HepG2 (cell line): ENCODE results near the gene PAQR7. TPM values are rescaled to one million over a fixed set of nuclear protein-coding genes. Genes with fewer than 3 reads are reported as not detected.

ENCODE experiments used
- DNMT3B ChIP-seq: conservative IDR thresholded peaks from 2 replicates; pipeline ENCODE4 v1.6.1; 2016; ENCODE audit warnings: missing biosample characterization, control low read depth
- FOXK2 ChIP-seq: fragments of 450-650 bp; IDR thresholded peaks from 2 replicates; pipeline ENCODE4 v1.6.1; 2016
- MED1 ChIP-seq: sonication (generic); formaldehyde crosslinking; IDR thresholded peaks from 2 replicates; pipeline ENCODE4 v1.4.0; 2020; ENCODE audit warnings: missing genetic modification reagents
- NR1H2 ChIP-seq: sonication (generic); formaldehyde crosslinking; IDR thresholded peaks from 2 replicates; pipeline ENCODE4 v1.8.1; 2022; ENCODE audit warnings: low read depth, missing genetic modification reagents, borderline replicate concordance
- RXRA ChIP-seq: sonication (generic); formaldehyde crosslinking; IDR thresholded peaks from 2 replicates; pipeline ENCODE4 v1.5.1; 2020; ENCODE audit warnings: missing genetic modification reagents
- TCF12 ChIP-seq, 2 experiments: fragments of 450-650 bp in 1 of 2; sonication (generic) in 1 of 2; formaldehyde crosslinking in 1 of 2; IDR thresholded peaks; 2 replicates each; pipeline versions ENCODE4 v1.6.1 to v1.8.0; 2017 to 2022; ENCODE audit warnings: antibody characterized with exemption in 1 of 2, mild to moderate bottlenecking in 1 of 2, missing genetic modification reagents in 1 of 2, moderate library complexity in 1 of 2
- ZMYM2 ChIP-seq: sonication (generic); formaldehyde crosslinking; IDR thresholded peaks from 2 replicates; pipeline ENCODE4 v1.8.0; 2022; ENCODE audit warnings: mild to moderate bottlenecking, missing genetic modification reagents
- ZNF143 ChIP-seq: sonication (generic); formaldehyde crosslinking; IDR thresholded peaks from 2 replicates; pipeline ENCODE4 v1.4.0; 2020; ENCODE audit warnings: missing genetic modification reagents
- ZNF44 ChIP-seq: sonication (generic); formaldehyde crosslinking; IDR thresholded peaks from 2 replicates; pipeline ENCODE4 v1.5.1; 2020; ENCODE audit warnings: mild to moderate bottlenecking, missing genetic modification reagents
- ZNF510 ChIP-seq: sonication (generic); formaldehyde crosslinking; IDR thresholded peaks from 2 replicates; pipeline ENCODE4 v1.4.0; 2020; ENCODE audit warnings: low read depth, mild to moderate bottlenecking, missing genetic modification reagents
- ZNF562 ChIP-seq: sonication (generic); formaldehyde crosslinking; IDR thresholded peaks from 2 replicates; pipeline ENCODE4 v1.8.0; 2022; ENCODE audit warnings: missing genetic modification reagents, borderline replicate concordance
- ZNF589 ChIP-seq: sonication (generic); formaldehyde crosslinking; conservative IDR thresholded peaks from 2 replicates; pipeline ENCODE4 v1.8.0; 2022; ENCODE audit warnings: mild to moderate bottlenecking, moderate library complexity, missing genetic modification reagents
- ZNF776 ChIP-seq: sonication (generic); formaldehyde crosslinking; IDR thresholded peaks from 2 replicates; pipeline ENCODE4 v1.4.0; 2020; ENCODE audit warnings: mild to moderate bottlenecking, missing genetic modification reagents
- ZSCAN20 ChIP-seq: sonication (generic); formaldehyde crosslinking; IDR thresholded peaks from 2 replicates; pipeline ENCODE4 v1.4.0; 2020; ENCODE audit warnings: missing genetic modification reagents, mild to moderate bottlenecking, borderline replicate concordance
- polyA plus RNA-seq, 8 experiments: library from polyadenylated mRNA; depleted of rRNA in 3 of 8; stranded (reverse) in 7 of 8; unstranded in 1 of 8; fragments of >200 nt; fragmentation: Illumina TruSeq in 4 of 8; extraction: Trizol in 4 of 8; gene quantifications; 2 replicates each; pipeline versions ENCODE4 v1.2.1 to v1.2.3, GENCODE V29; 2011 to 2016; ENCODE audit warnings: low read depth in 4 of 8, missing spikeins in 1 of 8, mixed read lengths in 1 of 8; ENCODE audit not compliant: insufficient read depth in 1 of 8
- total RNA-seq, 5 experiments: library from RNA; depleted of rRNA; stranded (reverse); fragments of >200 nt; fragmentation: Illumina TruSeq; extraction: Trizol; gene quantifications; 2 replicates each; pipeline ENCODE4 v1.2.3, GENCODE V29; 2016; ENCODE audit warnings: low read depth in 1 of 5
- TF ChIP-seq, protein P1 (sequence below): sonication (generic); formaldehyde crosslinking; IDR thresholded peaks from 2 replicates; pipeline ENCODE4 v1.8.1; 2022; ENCODE audit warnings: mild to moderate bottlenecking, missing genetic modification reagents
- TF ChIP-seq, protein P2 (sequence below): sonication (generic); formaldehyde crosslinking; IDR thresholded peaks from 2 replicates; pipeline ENCODE4 v1.4.0; 2020; ENCODE audit warnings: missing genetic modification reagents, mild to moderate bottlenecking, borderline replicate concordance
- TF ChIP-seq, protein P3 (sequence below): sonication (generic); formaldehyde crosslinking; IDR thresholded peaks from 2 replicates; pipeline ENCODE4 v1.8.0; 2023; ENCODE audit warnings: mild to moderate bottlenecking, missing genetic modification reagents
- TF ChIP-seq, protein P4 (sequence below): sonication (generic); formaldehyde crosslinking; IDR thresholded peaks from 2 replicates; pipeline ENCODE4 v1.8.1; 2023; ENCODE audit warnings: mild to moderate bottlenecking, missing genetic modification reagents
- TF ChIP-seq, protein P5 (sequence below): sonication (generic); formaldehyde crosslinking; conservative IDR thresholded peaks from 2 replicates; pipeline ENCODE4 v1.5.0; 2020; ENCODE audit warnings: missing genetic modification reagents
- TF ChIP-seq, protein P6 (sequence below): sonication (generic); formaldehyde crosslinking; IDR thresholded peaks from 2 replicates; pipeline ENCODE4 v1.4.0; 2020; ENCODE audit warnings: missing genetic modification reagents, borderline replicate concordance

PAQR7 gene
- total and polyA plus RNA-seq, 2 of the 13 experiments (the other 11 are each of a cell fraction or from before 2014, with no cell fraction given) = 13.2 to 16.6 TPM

DNA sequence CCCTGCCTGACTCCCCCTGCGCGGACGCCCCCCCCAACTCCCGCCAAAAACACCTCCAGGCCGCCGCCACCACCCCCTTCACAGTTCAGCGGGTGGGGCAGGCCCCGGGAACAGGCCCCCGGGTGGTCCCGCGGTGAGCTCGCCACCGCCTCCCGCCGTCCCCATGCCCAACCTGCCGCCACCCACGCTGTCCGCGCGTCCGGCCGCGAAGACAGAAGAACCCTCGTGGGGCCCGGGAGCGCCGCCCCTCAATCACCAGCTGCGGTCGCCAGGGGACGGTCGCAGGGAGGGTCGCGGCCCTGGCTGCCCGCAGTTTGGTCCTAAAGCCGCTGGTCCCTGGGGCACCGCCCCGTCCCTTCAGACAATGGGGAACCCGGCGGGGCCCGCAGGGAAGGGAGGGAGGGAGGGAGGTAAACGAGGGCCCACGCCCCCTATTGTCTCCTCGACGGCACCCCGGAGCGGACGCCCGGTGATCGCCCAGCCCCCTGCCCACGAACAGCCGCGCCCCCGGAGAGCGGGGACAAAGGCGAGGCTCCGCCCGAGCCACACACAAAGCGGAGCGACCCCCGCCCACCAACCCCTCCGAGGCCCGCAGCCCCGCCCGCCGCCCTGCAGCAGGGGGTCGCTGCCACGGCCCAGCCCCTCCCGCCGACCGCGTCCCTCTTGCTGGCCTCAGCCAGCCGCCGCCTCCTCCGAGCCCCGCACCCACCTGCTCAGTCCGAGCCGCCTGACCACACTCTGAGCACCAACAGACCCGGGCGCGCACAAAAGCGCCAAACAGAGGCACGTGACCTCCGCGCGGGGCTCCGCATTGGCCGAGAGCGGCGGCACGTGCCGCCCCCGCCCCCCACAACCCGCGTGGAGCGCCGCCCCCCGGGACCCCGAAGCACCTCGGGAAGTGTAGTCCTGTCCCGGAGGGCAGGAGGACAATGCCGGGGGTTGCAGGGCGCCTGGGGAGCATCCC lies 30.5 kb upstream of the PAQR7 start, which contains the start of gene STMN1 (continued):
- TF ChIP-seq ZNF143 (CRISPR knock-in tag) (peak; percentile 88), RXRA (CRISPR knock-in tag) (no peak), DNMT3B (no peak), ZNF44 (no peak), TCF12 (IDR thresholded peaks at IDR 0.05) (no peak), TCF12 (CRISPR knock-in tag; IDR thresholded peaks at IDR 0.05) (no peak), ZSCAN20 (CRISPR knock-in tag) (no peak), ZNF589 (CRISPR knock-in tag) (peak; percentile 49), ZNF510 (CRISPR knock-in tag) (no peak), ZMYM2 (CRISPR knock-in tag) (no peak), FOXK2 (no peak), ZNF776 (CRISPR knock-in tag) (peak; percentile 38; the same call in 1 of the 2 replicates), MED1 (CRISPR knock-in tag) (peak; percentile 46), ZNF562 (CRISPR knock-in tag) (no peak), NR1H2 (CRISPR knock-in tag) (no peak)
- TF ChIP-seq, protein P1, sequence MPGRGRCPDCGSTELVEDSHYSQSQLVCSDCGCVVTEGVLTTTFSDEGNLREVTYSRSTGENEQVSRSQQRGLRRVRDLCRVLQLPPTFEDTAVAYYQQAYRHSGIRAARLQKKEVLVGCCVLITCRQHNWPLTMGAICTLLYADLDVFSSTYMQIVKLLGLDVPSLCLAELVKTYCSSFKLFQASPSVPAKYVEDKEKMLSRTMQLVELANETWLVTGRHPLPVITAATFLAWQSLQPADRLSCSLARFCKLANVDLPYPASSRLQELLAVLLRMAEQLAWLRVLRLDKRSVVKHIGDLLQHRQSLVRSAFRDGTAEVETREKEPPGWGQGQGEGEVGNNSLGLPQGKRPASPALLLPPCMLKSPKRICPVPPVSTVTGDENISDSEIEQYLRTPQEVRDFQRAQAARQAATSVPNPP (CRISPR knock-in tag) = no peak
- TF ChIP-seq, protein P2, sequence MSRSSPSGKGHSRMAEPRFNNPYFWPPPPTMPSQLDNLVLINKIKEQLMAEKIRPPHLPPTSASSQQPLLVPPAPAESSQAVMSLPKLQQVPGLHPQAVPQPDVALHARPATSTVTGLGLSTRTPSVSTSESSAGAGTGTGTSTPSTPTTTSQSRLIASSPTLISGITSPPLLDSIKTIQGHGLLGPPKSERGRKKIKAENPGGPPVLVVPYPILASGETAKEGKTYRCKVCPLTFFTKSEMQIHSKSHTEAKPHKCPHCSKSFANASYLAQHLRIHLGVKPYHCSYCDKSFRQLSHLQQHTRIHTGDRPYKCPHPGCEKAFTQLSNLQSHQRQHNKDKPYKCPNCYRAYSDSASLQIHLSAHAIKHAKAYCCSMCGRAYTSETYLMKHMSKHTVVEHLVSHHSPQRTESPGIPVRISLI = no peak
- TF ChIP-seq, protein P3, sequence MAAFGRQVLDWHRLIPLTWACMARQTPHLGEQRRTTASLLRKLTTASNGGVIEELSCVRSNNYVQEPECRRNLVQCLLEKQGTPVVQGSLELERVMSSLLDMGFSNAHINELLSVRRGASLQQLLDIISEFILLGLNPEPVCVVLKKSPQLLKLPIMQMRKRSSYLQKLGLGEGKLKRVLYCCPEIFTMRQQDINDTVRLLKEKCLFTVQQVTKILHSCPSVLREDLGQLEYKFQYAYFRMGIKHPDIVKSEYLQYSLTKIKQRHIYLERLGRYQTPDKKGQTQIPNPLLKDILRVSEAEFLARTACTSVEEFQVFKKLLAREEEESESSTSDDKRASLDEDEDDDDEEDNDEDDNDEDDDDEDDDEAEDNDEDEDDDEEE (CRISPR knock-in tag) = no peak
- TF ChIP-seq, protein P4, sequence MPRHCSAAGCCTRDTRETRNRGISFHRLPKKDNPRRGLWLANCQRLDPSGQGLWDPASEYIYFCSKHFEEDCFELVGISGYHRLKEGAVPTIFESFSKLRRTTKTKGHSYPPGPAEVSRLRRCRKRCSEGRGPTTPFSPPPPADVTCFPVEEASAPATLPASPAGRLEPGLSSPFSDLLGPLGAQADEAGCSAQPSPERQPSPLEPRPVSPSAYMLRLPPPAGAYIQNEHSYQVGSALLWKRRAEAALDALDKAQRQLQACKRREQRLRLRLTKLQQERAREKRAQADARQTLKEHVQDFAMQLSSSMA (CRISPR knock-in tag) = no peak
- TF ChIP-seq, protein P5, sequence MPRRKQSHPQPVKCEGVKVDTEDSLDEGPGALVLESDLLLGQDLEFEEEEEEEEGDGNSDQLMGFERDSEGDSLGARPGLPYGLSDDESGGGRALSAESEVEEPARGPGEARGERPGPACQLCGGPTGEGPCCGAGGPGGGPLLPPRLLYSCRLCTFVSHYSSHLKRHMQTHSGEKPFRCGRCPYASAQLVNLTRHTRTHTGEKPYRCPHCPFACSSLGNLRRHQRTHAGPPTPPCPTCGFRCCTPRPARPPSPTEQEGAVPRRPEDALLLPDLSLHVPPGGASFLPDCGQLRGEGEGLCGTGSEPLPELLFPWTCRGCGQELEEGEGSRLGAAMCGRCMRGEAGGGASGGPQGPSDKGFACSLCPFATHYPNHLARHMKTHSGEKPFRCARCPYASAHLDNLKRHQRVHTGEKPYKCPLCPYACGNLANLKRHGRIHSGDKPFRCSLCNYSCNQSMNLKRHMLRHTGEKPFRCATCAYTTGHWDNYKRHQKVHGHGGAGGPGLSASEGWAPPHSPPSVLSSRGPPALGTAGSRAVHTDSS (CRISPR knock-in tag) = no peak
- TF ChIP-seq, protein P6, sequence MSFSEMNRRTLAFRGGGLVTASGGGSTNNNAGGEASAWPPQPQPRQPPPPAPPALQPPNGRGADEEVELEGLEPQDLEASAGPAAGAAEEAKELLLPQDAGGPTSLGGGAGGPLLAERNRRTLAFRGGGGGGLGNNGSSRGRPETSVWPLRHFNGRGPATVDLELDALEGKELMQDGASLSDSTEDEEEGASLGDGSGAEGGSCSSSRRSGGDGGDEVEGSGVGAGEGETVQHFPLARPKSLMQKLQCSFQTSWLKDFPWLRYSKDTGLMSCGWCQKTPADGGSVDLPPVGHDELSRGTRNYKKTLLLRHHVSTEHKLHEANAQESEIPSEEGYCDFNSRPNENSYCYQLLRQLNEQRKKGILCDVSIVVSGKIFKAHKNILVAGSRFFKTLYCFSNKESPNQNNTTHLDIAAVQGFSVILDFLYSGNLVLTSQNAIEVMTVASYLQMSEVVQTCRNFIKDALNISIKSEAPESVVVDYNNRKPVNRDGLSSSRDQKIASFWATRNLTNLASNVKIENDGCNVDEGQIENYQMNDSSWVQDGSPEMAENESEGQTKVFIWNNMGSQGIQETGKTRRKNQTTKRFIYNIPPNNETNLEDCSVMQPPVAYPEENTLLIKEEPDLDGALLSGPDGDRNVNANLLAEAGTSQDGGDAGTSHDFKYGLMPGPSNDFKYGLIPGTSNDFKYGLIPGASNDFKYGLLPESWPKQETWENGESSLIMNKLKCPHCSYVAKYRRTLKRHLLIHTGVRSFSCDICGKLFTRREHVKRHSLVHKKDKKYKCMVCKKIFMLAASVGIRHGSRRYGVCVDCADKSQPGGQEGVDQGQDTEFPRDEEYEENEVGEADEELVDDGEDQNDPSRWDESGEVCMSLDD (CRISPR knock-in tag) = no peak
